Esophagus muscularis mucosa (tissue), 3 donors: Measurements from ENCODE around the gene PPP3CA.

Source experiments
- POLR2A ChIP-seq: fragments of 450-650 bp; IDR thresholded peaks from one replicate; pipeline ENCODE4 v1.6.1; 2017; ENCODE audit warnings: antibody characterized with exemption, moderate library complexity, mild to moderate bottlenecking, low read depth
- POLR2AphosphoS5 ChIP-seq, 2 donors: sonication (generic); formaldehyde crosslinking; IDR thresholded peaks; one replicate each; pipeline ENCODE4 v1.6.1; 2017; ENCODE audit warnings: antibody characterized with exemption in 2 of 2
- TF ChIP-seq, protein P1 (sequence below), 3 experiments: fragments of 200-600 bp in 2 of 3; fragments of 450-650 bp in 1 of 3; sonication (generic) in 2 of 3; IDR thresholded peaks; one replicate each; pipeline ENCODE4 v1.5.1; 2017 to 2019; ENCODE audit warnings: antibody characterized with exemption in 3 of 3, mild to moderate bottlenecking in 2 of 3, moderate library complexity in 1 of 3

DNA sequence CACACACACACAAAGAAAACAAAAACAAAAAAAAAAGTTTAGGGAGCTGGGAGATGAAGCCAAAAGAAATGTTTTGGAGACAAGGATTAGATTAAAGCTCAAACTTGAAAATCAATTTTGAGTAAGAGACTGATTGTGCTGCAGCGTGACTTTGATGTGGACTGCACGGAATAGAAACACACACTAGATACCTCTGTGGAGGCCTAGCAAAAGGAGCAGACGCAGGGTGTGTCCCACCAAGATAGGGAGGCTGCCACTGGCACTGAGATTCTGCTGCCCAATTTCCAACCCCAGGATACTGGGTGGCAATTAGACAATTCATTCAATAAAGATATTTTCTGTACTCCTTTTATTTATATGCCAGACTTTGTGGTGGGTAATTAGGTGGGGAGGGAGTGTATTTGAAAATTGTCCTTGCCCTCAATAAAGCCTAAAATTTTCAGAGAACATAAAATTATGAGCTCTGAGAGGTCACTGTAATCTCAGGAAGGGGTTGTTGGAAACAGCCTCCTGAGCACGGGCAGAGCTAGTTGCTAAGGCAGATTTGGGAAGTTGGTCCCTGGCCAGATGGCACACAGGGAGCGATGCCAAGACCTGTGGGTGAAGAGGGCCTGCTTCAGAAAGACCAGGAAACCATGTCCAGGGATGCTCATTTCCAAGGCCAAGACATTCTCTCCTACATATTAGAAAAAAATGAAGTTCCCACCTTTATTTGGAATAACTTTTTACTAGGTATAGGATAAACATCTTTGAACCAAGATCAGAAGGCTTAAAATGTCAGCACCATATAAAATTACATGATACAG lies 1.9 kb upstream of the PPP3CA start:
- TF ChIP-seq, protein P1, sequence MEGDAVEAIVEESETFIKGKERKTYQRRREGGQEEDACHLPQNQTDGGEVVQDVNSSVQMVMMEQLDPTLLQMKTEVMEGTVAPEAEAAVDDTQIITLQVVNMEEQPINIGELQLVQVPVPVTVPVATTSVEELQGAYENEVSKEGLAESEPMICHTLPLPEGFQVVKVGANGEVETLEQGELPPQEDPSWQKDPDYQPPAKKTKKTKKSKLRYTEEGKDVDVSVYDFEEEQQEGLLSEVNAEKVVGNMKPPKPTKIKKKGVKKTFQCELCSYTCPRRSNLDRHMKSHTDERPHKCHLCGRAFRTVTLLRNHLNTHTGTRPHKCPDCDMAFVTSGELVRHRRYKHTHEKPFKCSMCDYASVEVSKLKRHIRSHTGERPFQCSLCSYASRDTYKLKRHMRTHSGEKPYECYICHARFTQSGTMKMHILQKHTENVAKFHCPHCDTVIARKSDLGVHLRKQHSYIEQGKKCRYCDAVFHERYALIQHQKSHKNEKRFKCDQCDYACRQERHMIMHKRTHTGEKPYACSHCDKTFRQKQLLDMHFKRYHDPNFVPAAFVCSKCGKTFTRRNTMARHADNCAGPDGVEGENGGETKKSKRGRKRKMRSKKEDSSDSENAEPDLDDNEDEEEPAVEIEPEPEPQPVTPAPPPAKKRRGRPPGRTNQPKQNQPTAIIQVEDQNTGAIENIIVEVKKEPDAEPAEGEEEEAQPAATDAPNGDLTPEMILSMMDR (IDR thresholded peaks at IDR 0.05): no peak
- TF ChIP-seq POLR2A: no peak
- no peak for TF ChIP-seq POLR2AphosphoS5 (IDR thresholded peaks at IDR 0.05)
